B cell (primary cell): ENCODE results near the gene BRICD5. TPM values are rescaled to one million over a fixed set of nuclear protein-coding genes. Genes with fewer than 3 reads are reported as not detected.
A peak's percentile ranks its signal among the peaks of the same experiment; 100 is the strongest.

Experiments used
- ATAC-seq: fragments of 200-7000 bp; cut with Tn5 transposase; one replicate; pipeline ENCODE4 v1.10.0; 2021; ENCODE audit warnings: low read depth, mild to moderate bottlenecking, moderate number of reproducible peaks, moderate library complexity
- CTCF ChIA-PET: fragments of 350-600 bp; sonication (Branson Sonifier 250); formaldehyde crosslinking; loops from one replicate; lab custom pipeline; 2021; ENCODE audit warnings: antibody characterized with exemption, inconsistent platforms; lab: Charles Lee
- POLR2A ChIA-PET: fragments of 350-600 bp; sonication (Branson Sonifier 250); formaldehyde crosslinking; loops from one replicate; lab custom pipeline; 2021; ENCODE audit warnings: antibody characterized with exemption; lab: Charles Lee
- DNase-seq: peaks from one replicate; pipeline ENCODE4 v3.0.0; 2013
- H2AFZ ChIP-seq: 2 replicates; pipeline ENCODE4 v1.6.1; 2012; ENCODE audit warnings: mild to moderate bottlenecking, low read depth, low read length; ENCODE audit not compliant: insufficient read depth, poor library complexity, severe bottlenecking
- H3K27ac ChIP-seq, 2 donors: 1 replicate in 1 of 2; 2 replicates in 1 of 2; pipeline ENCODE4 v1.5.1; 2012 to 2013; ENCODE audit warnings: low read length in 2 of 2, mild to moderate bottlenecking in 2 of 2, moderate library complexity in 1 of 2
- H3K27me3 ChIP-seq, 4 experiments: fragments of 200-600 bp in 1 of 4; sonication (generic) in 1 of 4; replicated peaks in 1 of 4; 1 replicate in 2 of 4; 2 replicates in 2 of 4; pipeline versions ENCODE4 v1.6.1 to v1.7.0; 2013 to 2016; ENCODE audit warnings: low read length in 3 of 4, mild to moderate bottlenecking in 2 of 4, mixed read lengths in 1 of 4, moderate library complexity in 1 of 4; ENCODE audit not compliant: insufficient read depth in 4 of 4, control insufficient read depth in 3 of 4; ENCODE audit errors: control extremely low read depth in 1 of 4
- H3K36me3 ChIP-seq, 2 experiments: replicated peaks in 1 of 2; 1 replicate in 1 of 2; 2 replicates in 1 of 2; pipeline versions ENCODE4 v1.6.1 to v1.7.1; 2013; ENCODE audit warnings: low read length in 1 of 2; ENCODE audit not compliant: insufficient read depth in 2 of 2, control insufficient read depth in 1 of 2; ENCODE audit errors: control extremely low read depth in 1 of 2, extremely low read depth in 1 of 2
- H3K4me1 ChIP-seq, 2 donors: fragments of 200-600 bp in 1 of 2; sonication (generic) in 1 of 2; 1 replicate in 1 of 2; 2 replicates in 1 of 2; pipeline versions ENCODE4 v1.5.1 to v1.6.1; 2013 to 2017; ENCODE audit warnings: low read length in 2 of 2; ENCODE audit not compliant: control insufficient read depth in 2 of 2, insufficient read depth in 2 of 2
- H3K4me2 ChIP-seq: replicated peaks from 2 replicates; pipeline ENCODE3; 2012; ENCODE audit warnings: mild to moderate bottlenecking, low read depth, low read length; ENCODE audit not compliant: poor library complexity, severe bottlenecking
- H3K4me3 ChIP-seq, 5 experiments: fragments of 200-600 bp in 1 of 5; sonication (generic) in 1 of 5; 1 replicate in 3 of 5; 2 replicates in 2 of 5; pipeline versions ENCODE4 v1.5.1 to v1.7.0; 2011 to 2016; ENCODE audit warnings: low read length in 4 of 5, mild to moderate bottlenecking in 4 of 5, low read depth in 2 of 5, control low read depth in 1 of 5, moderate library complexity in 1 of 5; ENCODE audit not compliant: insufficient read depth in 1 of 5; ENCODE audit errors: control extremely low read depth in 1 of 5, extremely low read depth in 1 of 5
- H3K79me2 ChIP-seq: fragments of 200-600 bp; sonication (generic); one replicate; pipeline ENCODE4 v1.6.0; 2016; ENCODE audit warnings: low read length; ENCODE audit not compliant: control insufficient read depth, insufficient read depth
- H3K9ac ChIP-seq: fragments of 200-600 bp; sonication (generic); 2 replicates; pipeline ENCODE4 v1.6.1; 2017; ENCODE audit warnings: mild to moderate bottlenecking, low read length, moderate library complexity
- H3K9me3 ChIP-seq, 3 donors: one replicate each; pipeline versions ENCODE4 v1.6.1 to v1.7.1; 2013; ENCODE audit warnings: low read length in 2 of 3; ENCODE audit not compliant: control insufficient read depth in 2 of 3, insufficient read depth in 1 of 3; ENCODE audit errors: control extremely low read depth in 1 of 3
- H4K20me1 ChIP-seq: 2 replicates; pipeline ENCODE4 v1.6.0; 2012; ENCODE audit warnings: mild to moderate bottlenecking, low read length; ENCODE audit not compliant: insufficient read depth, control insufficient read depth, poor library complexity, severe bottlenecking
- H3K27ac Mint-ChIP-seq: one replicate; pipeline ENCODE4 v1.8.0; 2021; ENCODE audit warnings: mixed read lengths
- H3K27me3 Mint-ChIP-seq: one replicate; pipeline ENCODE4 v1.8.0; 2021; ENCODE audit warnings: mixed read lengths
- H3K4me1 Mint-ChIP-seq: one replicate; pipeline ENCODE4 v1.8.0; 2021; ENCODE audit warnings: mixed read lengths
- H3K4me3 Mint-ChIP-seq: one replicate; pipeline ENCODE4 v1.8.0; 2021; ENCODE audit warnings: mixed read lengths
- H3K9me3 Mint-ChIP-seq: one replicate; pipeline ENCODE4 v1.8.0; 2022; ENCODE audit warnings: mixed read lengths; ENCODE audit not compliant: insufficient read depth
- EZH2 ChIP-seq: IDR thresholded peaks from 2 replicates; pipeline ENCODE4 v1.6.1; 2012; ENCODE audit warnings: borderline replicate concordance, low read depth, mild to moderate bottlenecking, moderate library complexity, low read length; ENCODE audit not compliant: insufficient read depth, poor library complexity, severe bottlenecking
- WGBS: methylation state at CpG from one replicate; pipeline ENCODE4 v1.1.5; 2013; ENCODE audit warnings: missing lambda C conversion rate; ENCODE audit not compliant: insufficient coverage; 5-methylcytosine and 5-hydroxymethylcytosine counted together
- intact Hi-C: fragments of 100-400 bp; cut with micrococcal nuclease; formaldehyde crosslinking; loops from one replicate; pipeline ENCODE4 v1.10.0; 2022
- polyA plus RNA-seq: library from polyadenylated mRNA; depleted of rRNA; stranded (reverse); fragments of >200 nt; gene quantifications from 2 replicates; pipeline ENCODE4 v1.2.3, GENCODE V29; 2012
- total RNA-seq, 2 donors: library from RNA; stranded (reverse); fragments of 120-200 nt in 1 of 2; gene quantifications; 1 replicate in 1 of 2; 2 replicates in 1 of 2; pipeline versions ENCODE4 v1.2.3 to v1.2.4, GENCODE V29; 2013 to 2022
- TF ChIP-seq, protein P1 (sequence below): fragments of 200-600 bp; IDR thresholded peaks from one replicate; pipeline ENCODE4 v1.8.0; 2022; ENCODE audit warnings: antibody characterized with exemption, mild to moderate bottlenecking

Gene BRICD5
- total and polyA plus RNA-seq, 2 donors (not counting 1 experiment from before 2014, with no cell fraction given) = 11.9 to 18.3 TPM

DNA sequence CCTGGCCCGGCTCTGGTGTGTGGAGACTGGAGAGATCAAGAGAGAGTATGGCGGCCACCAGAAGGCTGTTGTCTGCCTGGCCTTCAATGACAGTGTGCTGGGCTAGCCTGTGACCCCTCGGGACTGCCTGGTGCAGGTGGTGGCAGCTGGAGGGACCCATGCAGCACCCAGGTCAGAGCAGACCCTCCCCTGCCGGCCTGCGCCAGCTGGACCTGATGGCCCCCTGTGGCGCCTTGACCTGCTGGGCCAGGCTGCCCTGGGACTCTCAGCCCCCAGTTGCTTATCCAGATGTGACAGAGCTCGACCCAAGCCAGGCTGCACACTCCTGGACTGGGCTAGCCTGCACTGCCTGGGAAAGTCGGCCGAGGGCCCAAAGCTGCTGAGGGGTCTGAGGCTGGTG lies 1.9 kb downstream of the BRICD5 start:
- CTCF ChIA-PET = interaction anchor here (0.5 kb wide), 1 partner anchor 302 kb away, joined by 3 read pairs; no protein-coding TSS in a partner anchor

GRCh38 chr16:2208308-2208707 lies 2.4 kb downstream of the BRICD5 start:
- Histone ChIP-seq H3K27me3 (no peaks in the 10 kb centered on the region), H3K4me1 (peaks cover 16 to 27% of the 10 kb centered on the region in 2 donors), H3K9ac (no peak overlapping the region), H3K27ac (no peak overlapping the region), H3K36me3 (peaks cover 0 to 37% of the 10 kb centered on the region in 2 experiments), H3K79me2 (peaks cover 24% of the 10 kb centered on the region), H3K9me3 (no peaks in the 10 kb centered on the region), H4K20me1 (peaks cover 10% of the 10 kb centered on the region), H3K4me2 (no peak overlapping the region), H2AFZ (no peak overlapping the region), H3K4me3 (no peak overlapping the region)
- H3K4me1 Mint-ChIP-seq = peaks cover 30% of the 10 kb centered on the region
- no peak overlapping the region for H3K27ac Mint-ChIP-seq
- intact Hi-C loops = no loop called here
- CTCF ChIA-PET = interaction anchor here (0.5 kb wide), 1 partner anchor 302 kb away, joined by 3 read pairs; no protein-coding TSS in a partner anchor
- H3K27me3 Mint-ChIP-seq = no peaks in the 10 kb centered on the region
- no peak for DNase-seq
- H3K9me3 Mint-ChIP-seq = no peaks in the 10 kb centered on the region
- no peak overlapping the region for H3K4me3 Mint-ChIP-seq
- WGBS = 97% methylated on average over 23 of the region's 23 CpGs
- ATAC-seq = no peak
- TF ChIP-seq EZH2 = no peak
- TF ChIP-seq, protein P1, sequence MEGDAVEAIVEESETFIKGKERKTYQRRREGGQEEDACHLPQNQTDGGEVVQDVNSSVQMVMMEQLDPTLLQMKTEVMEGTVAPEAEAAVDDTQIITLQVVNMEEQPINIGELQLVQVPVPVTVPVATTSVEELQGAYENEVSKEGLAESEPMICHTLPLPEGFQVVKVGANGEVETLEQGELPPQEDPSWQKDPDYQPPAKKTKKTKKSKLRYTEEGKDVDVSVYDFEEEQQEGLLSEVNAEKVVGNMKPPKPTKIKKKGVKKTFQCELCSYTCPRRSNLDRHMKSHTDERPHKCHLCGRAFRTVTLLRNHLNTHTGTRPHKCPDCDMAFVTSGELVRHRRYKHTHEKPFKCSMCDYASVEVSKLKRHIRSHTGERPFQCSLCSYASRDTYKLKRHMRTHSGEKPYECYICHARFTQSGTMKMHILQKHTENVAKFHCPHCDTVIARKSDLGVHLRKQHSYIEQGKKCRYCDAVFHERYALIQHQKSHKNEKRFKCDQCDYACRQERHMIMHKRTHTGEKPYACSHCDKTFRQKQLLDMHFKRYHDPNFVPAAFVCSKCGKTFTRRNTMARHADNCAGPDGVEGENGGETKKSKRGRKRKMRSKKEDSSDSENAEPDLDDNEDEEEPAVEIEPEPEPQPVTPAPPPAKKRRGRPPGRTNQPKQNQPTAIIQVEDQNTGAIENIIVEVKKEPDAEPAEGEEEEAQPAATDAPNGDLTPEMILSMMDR = no peak
- POLR2A ChIA-PET = interaction anchor here (0.6 kb wide), 1 partner anchor 12 kb away, joined by 6 read pairs; no protein-coding TSS in a partner anchor

More for the DNA sequence above, 1.9 kb downstream of the BRICD5 start:
- Histone ChIP-seq H3K79me2 (peaks cover 25% of the 10 kb centered on the region), H2AFZ (no peak overlapping the region), H3K27ac (no peak overlapping the region), H3K4me2 (no peak overlapping the region), H3K9ac (no peak overlapping the region), H3K27me3 (no peaks in the 10 kb centered on the region), H3K36me3 (peaks cover 0 to 37% of the 10 kb centered on the region in 2 experiments), H4K20me1 (peaks cover 11% of the 10 kb centered on the region), H3K4me1 (peaks cover 21 to 32% of the 10 kb centered on the region in 2 donors), H3K9me3 (no peaks in the 10 kb centered on the region), H3K4me3 (no peak overlapping the region)
- 94% methylated on average over 9 of the region's 9 CpGs for WGBS
- TF ChIP-seq, protein P1 = no peak
- no peak for TF ChIP-seq EZH2
- H3K27me3 Mint-ChIP-seq = no peaks in the 10 kb centered on the region
- POLR2A ChIA-PET = interaction anchor here (0.5 kb wide), 1 partner anchor 8 kb away, joined by 5 read pairs; no protein-coding TSS in a partner anchor
- peaks cover 34% of the 10 kb centered on the region for H3K4me1 Mint-ChIP-seq
- intact Hi-C loops = no loop called here
- H3K9me3 Mint-ChIP-seq = no peaks in the 10 kb centered on the region
- no peak for ATAC-seq
- no peak overlapping the region for H3K4me3 Mint-ChIP-seq
- peak overlapping the region; percentile 32 for H3K27ac Mint-ChIP-seq
- DNase-seq = no peak
